Fibroblast of villous mesenchyme (primary cell): ENCODE results near the gene EHMT2. TPM values are rescaled to one million over a fixed set of nuclear protein-coding genes. Genes with fewer than 3 reads are reported as not detected.
"Not testable (repeated sequence)": the region's sequence is repeated elsewhere in the genome, so short reads cannot be mapped to it uniquely, and the experiment has no call there.

Source experiments
- DNase-seq: peaks from one replicate; pipeline ENCODE4 v3.0.0-alpha.2; 2010; ENCODE audit warnings: low read depth
- H3K4me3 ChIP-seq: 2 replicates; pipeline ENCODE4 v1.5.1; 2011; ENCODE audit warnings: low read depth, mild to moderate bottlenecking, low read length
- total RNA-seq: library from RNA; depleted of rRNA; stranded (reverse); fragments of >200 nt; gene quantifications from 2 replicates; pipeline ENCODE4 v1.2.3, GENCODE V29; 2012
- TF ChIP-seq, protein P1 (sequence below): IDR thresholded peaks from 2 replicates; pipeline ENCODE4 v1.5.1; 2012; ENCODE audit warnings: low read depth, mild to moderate bottlenecking, low read length; ENCODE audit not compliant: insufficient read depth

The EHMT2 gene
- total RNA-seq, 1 donor, result 42.7 TPM

DNA sequence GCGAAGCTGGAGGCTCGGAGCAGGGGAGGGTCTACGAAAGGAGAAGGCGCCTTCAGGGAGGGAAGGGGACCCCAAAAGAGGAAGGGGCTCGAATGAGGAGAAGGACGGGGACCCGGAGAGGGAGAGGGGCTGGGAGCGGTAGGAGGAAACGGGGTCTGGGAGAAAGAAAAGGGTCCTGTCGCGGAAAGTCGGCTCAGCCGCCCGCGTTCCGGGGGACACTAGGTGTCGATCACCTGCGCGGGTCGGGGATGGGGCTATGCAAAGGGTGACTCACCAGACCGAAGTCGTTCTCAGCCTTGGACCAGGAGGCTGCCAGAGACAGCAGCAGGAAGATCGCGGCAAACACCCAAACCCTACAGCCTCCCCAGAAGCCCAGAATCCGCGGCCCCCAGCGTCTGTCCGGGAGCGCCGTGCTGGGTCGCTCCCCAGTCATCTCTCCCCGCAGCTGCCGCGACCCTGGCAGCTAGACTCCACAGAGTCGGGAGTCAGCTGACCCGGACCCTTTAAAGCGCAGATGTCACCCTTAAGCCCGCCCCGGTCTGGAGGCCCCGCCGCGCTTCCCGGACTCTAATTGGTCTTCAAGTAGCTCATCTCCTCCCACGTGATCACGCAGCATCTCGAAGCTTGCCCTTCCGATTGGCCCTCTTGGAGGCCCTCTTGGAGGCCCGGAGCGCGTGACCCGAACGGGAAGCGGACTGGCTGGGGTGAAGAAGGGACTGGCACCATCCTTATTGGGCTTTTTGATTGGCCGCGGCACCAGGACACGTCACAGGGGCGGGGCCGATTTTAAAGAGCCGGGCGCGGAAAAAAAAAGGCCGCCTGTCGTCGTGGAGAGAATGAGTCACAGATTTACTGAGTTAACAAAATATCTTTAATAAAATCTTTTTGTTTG lies 34.9 kb downstream of the EHMT2 start, which contains the start of gene NEU1:
TSS of gene NEU1 (minus strand) at position 478 of the 892 bp plus-strand sequence. CDS start at position 433, 45 bp downstream.
- peak within 1 kb of the TSS; percentile 83 for H3K4me3 ChIP-seq
- TF ChIP-seq, protein P1, sequence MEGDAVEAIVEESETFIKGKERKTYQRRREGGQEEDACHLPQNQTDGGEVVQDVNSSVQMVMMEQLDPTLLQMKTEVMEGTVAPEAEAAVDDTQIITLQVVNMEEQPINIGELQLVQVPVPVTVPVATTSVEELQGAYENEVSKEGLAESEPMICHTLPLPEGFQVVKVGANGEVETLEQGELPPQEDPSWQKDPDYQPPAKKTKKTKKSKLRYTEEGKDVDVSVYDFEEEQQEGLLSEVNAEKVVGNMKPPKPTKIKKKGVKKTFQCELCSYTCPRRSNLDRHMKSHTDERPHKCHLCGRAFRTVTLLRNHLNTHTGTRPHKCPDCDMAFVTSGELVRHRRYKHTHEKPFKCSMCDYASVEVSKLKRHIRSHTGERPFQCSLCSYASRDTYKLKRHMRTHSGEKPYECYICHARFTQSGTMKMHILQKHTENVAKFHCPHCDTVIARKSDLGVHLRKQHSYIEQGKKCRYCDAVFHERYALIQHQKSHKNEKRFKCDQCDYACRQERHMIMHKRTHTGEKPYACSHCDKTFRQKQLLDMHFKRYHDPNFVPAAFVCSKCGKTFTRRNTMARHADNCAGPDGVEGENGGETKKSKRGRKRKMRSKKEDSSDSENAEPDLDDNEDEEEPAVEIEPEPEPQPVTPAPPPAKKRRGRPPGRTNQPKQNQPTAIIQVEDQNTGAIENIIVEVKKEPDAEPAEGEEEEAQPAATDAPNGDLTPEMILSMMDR, result no peak
- peak; percentile 100 for DNase-seq

DNA sequence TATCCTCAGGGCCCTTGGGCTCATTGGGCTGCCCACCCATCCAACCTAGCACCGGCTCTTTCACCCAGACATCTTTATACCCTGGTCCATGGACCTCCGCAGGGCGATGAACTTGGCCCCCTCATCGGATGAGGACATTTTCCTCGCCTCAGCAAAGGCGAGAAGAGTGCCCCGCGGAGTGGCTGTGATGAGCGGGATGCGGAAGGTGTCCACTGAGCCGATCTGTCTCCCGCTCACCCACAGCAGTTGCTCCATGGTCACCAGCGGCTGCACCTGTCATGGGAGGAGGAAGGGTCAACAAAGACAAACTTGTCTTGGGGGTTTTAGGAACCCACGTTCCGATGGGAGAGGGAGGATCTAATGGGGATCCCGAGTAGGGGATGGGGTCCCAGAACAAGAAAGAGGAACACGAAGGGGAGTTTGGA lies 35.6 kb downstream of the EHMT2 start:
- H3K4me3 ChIP-seq, result peak overlapping the region; percentile 75
- TF ChIP-seq, protein P1, result no peak
- no peak for DNase-seq

DNA sequence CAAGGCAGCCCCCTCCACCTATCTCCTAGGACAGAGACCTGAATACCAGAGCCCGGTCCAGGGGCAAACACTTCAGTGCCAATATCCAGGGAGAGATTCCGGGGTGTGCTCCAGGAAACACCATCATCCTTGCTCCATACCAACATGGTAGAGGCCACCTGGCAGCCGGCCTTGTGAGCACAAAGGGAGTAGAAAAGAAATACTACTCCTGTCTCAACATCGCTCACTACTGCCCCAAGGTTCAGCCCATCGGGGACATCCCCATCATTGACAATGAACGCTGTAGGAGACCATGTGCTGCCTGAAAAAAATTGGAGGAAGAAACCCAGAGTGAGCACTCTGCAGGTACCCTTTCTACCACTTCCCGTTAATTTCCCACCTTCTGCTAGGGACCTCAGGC lies 36.3 kb downstream of the EHMT2 start:
- DNase-seq, result no peak
- TF ChIP-seq, protein P1, result no peak
- H3K4me3 ChIP-seq, result no peak overlapping the region

DNA sequence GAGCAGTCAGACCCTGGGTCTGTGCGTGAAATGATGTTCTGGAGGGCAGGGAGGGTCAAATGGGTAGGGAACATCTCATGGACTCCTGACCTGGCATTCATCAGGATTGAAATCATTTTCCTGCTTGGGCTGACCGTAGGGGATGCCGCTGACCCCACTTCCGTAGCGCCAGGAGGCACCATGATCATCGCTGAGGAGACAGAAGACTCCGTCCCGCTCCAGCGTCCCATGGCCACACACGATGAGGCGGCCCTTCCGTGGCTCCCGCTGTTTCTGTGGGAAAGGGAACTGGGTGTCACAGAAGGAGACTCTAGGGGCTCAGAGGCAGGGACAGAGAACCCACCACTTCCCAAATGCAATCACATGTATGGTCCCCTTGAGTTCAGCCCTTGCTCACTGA lies 37.1 kb downstream of the EHMT2 start:
- no peak overlapping the region for H3K4me3 ChIP-seq
- DNase-seq, result no peak
- TF ChIP-seq, protein P1, result no peak

DNA sequence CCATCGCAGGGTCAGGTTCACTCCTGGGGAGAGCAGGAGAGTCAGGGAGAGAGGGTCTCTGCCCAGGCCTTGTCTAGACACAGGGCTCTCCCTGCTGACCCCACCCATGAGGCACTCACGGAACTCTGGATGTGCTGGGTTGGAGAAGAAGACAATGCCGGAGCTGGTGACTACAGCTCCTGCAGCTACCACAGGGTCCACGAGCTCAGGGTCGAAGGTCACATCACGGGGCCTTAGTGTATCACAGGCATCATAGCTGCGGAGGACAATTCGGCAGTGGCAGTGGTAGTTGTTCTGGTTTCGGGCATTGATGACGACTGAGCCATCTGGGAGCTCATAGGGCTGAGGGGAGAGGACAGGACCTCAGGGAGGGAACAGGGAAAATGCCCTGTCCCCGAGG lies 37.6 kb downstream of the EHMT2 start:
- TF ChIP-seq, protein P1, result no peak
- DNase-seq, result no peak

DNA sequence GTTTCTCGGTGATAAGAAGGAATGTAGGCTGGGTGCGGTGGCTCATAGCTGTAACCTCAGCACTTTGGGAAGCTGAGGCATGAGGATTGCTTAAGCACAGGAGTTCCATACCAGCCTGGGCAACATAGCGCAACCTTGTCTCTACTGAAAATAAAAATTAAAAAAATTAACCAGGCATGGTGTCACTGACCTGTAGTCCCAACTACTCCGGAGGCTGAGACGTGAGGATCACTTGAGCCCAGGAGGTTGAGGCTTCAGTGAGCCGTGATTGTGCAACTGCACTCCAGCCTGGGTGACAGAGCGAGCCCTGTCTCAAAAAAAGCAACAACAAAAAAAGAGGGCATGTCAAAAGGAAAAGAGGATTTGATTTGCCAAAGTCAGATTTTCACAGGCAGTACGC lies 38.8 kb downstream of the EHMT2 start:
- TF ChIP-seq, protein P1, result no peak
- no peak for DNase-seq
- H3K4me3 ChIP-seq, result no peak overlapping the region

More for the DNA sequence above, 37.6 kb downstream of the EHMT2 start:
- no peak overlapping the region for H3K4me3 ChIP-seq

DNA sequence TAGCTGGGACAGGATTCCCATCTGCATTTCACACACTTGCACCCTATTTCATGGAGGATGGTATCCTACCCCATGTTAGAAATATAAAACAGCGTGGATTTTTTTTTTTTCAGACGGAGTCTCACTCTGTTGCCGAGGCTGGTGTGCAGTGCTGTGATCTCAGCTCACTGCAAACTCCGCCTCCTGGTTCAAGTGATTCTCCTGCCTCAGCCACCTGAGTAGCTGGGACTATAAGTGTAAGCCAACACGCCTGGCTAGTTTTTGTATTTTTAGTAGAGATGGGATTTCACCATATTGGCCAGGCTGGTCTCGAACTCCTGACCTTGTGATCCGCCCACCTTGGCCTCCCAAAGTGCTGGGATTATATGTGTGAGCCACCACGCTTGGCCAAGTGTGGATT lies 39.7 kb downstream of the EHMT2 start:
- not testable (repeated sequence) for DNase-seq, H3K4me3 ChIP-seq

DNA sequence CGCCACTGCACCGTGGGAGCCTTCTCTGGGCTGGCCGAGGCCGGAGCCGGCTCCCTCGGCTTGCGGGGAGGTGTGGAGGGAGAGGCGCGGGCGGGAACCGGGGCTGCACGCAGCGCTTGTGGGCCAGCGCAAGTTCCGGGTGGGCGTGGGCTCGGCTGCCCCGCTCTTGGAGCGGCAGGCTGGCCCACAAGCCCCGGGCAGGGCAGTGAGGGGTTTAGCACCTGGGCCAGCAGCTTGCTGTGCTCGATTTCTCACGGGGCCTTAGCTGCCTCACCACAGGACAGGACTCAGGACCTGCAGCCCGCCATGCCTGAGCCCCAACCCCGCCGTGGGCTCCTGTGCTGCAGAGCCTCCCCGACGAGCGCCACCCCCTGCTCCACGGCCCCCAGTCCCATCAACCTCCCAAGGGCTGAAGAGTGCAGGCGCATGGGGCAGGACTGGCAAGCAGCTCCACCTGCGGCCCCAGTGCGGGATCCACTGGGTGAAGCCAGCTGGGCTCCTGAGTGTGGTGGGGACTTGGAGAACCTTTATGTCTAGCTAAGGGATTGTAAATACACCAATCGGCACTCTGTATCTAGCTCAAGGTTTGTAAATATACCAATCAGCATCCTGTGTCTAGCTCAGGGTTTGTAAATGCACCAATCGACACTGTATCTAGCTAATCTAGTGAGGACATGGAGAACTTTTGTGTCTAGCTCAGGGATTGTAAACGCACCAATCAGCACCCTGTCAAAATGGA lies 45.3 kb downstream of the EHMT2 start:
- not testable (repeated sequence) for DNase-seq, H3K4me3 ChIP-seq
